D721Med (cell line): Measurements from ENCODE around the gene XIST.
A peak's percentile ranks its signal among the peaks of the same experiment; 100 is the strongest.

Experiments
- DNase-seq: peaks from one replicate; pipeline ENCODE4 v3.0.0; 2011; ENCODE audit warnings: low spot score; ENCODE audit not compliant: insufficient read length
- FAIRE-seq: peaks from 2 replicates; lab custom pipeline; 2011; peaks lifted over from hg19 to GRCh38; lab: Jason Lieb, UNC
- CTCF ChIP-seq: IDR thresholded peaks from 2 replicates; pipeline ENCODE4 v1.5.1; 2012; ENCODE audit warnings: mild to moderate bottlenecking, control low read depth; ENCODE audit not compliant: insufficient read depth; ENCODE audit errors: missing control alignments

The XIST gene

GRCh38 chrX:73863268-73863667 is 10.8 kb upstream of the XIST start:
- DNase-seq = no peak
- no peak for FAIRE-seq
- no peak for TF ChIP-seq CTCF

- TF ChIP-seq CTCF = no peak
- DNase-seq (no peak), FAIRE-seq (no peak)
Measured at GRCh38 chrX:73859622-73860021, 7.1 kb upstream of the XIST start.

- DNase-seq (no peak), FAIRE-seq (peak; percentile 32)
- peak; percentile 75 for TF ChIP-seq CTCF
Measured at GRCh38 chrX:73855546-73855945, 3.0 kb upstream of the XIST start.

- no peak for FAIRE-seq
- TF ChIP-seq CTCF = no peak
- no peak for DNase-seq
Measured at GRCh38 chrX:73852022-73852421, 492 bp downstream of the XIST start.

- no peak for TF ChIP-seq CTCF
- FAIRE-seq = no peak
- DNase-seq = no peak
Measured at GRCh38 chrX:73851014-73852009, 1.2 kb downstream of the XIST start.

GRCh38 chrX:73850124-73851013 is 2.1 kb downstream of the XIST start:
- DNase-seq (no peak), FAIRE-seq (no peak)
- no peak for TF ChIP-seq CTCF
